GF-D8 (cell line): Measurements from ENCODE around the gene DGKG.

ENCODE experiments used
- DNase-seq: peaks from one replicate; lab custom pipeline; 2025; lab: John Stamatoyannopoulos, UW

The DGKG gene

GRCh38 chr3:186239321-186239720, 122.7 kb downstream of the DGKG start:
- no peak for DNase-seq

DNA sequence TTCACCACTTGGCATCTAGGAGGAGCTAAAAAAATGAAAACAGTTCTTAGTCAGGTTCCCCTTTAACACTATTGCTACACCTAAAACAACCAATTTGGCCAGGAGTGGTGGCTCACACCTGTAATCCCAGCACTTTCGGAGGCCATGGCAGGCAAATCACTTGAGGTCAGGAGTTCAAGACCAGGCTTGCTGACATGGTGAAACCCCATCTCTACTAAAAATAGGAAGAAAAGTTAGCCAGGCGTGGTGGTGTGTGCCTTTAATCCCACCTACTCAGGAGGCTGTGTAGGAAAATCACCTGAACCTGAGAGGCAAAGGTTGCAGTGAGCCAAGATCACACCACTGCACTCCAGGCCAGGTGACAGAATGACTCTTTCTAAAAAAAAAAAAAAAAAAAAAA, 124.1 kb downstream of the DGKG start:
- no peak for DNase-seq

DNA sequence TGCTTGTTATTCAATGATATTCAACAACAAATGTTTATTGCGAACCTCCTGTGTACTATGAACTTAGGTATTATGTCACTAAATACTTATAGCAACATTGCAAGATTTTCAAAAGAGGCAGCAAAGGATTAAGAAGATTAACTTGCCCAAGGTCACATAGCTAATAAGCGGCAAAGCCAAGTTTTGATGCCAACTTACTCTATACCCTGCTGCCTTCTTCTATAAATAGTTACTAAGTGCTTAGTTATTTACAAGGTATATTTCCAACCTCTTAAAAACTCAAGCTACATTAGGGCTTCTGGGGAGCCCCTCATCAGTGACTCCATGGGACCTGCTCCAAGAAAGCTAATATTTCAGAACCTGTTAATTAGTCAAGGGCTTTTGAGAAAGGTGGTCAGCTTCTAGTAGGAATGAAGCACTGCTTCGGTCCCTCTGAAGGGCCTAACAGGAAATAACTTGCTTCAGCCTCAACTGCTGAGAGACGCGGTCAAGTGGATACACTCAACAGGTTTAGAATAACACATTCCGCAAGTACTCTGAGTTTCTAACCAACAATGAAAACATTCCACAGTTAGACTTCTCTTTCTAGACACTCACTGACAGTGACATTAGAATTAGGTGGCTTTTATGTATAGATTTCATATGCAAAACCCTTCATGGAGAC, 125.5 kb downstream of the DGKG start:
- no peak for DNase-seq

GRCh38 chr3:186235554-186235953, 126.5 kb downstream of the DGKG start:
- DNase-seq = no peak

DNA sequence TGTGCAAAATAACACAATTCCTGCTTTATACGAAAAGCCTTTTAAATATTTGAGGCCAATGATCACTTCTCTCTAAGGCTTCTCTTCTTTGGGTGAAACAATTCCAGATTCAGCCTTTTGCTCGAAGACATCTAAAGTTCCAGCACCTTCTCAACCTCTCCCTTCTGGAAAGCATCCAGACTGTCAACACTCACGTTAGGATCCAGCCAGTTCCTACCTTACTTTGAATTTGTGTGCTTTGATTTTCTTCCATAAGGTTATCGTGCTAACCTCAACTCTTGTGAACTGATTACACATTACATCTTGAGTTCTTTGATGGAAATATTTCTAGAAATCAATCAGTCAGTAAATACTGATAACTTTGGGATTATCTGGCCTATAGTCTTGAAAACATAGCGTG, 127.9 kb downstream of the DGKG start:
- DNase-seq = no peak

DNA sequence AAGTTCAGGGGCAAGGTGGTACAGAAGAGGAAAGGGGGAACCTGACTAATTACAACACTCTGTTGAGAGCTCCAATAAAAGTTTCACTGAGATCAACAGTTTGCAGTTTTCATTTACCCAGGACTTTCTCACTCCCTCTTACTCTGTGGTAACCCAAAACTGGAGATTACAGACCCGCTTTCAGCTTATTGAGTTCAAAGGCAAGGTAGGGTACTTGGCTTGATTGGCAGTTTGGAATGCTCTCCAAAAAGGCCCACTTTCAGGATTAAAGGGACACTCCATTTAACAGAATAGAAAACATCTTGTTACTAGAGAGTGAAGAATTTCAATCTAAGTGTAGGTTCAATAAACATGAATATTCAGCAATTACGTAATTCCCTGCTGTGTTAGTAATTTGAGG, 135.6 kb downstream of the DGKG start:
- no peak for DNase-seq

- no peak for DNase-seq
These were observed 136.4 kb downstream of the DGKG start for GRCh38 chr3:186225603-186226002.

DNA sequence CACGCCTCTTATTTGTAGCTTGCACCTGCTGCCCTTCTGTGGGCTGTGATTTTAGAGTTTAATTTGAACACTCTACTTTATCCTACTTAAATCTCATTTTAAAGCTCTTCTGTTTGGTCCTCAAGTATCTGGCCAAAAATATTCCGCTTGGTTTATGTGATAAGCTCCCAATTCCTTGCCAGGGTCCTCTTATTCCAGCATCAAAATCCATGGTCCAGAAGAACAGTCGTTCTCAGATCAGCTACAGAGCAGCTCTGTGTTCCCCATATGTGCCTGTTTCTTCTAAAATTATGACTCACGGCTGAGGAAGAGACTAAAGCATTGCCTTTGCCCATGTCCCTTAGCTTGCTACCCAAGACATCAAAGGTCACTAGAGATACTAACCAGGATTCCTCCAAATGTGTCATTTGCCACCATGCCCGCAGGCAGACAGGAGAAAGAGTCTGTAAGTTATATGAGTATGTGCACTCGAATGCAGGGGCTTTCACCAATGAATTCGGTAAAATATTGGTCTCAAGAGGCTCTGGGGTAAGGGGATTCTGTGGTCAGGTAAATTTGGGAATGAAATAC, 137.9 kb downstream of the DGKG start:
- DNase-seq = no peak

- no peak for DNase-seq
These were observed 138.6 kb downstream of the DGKG start for GRCh38 chr3:186223476-186223875.

DNA sequence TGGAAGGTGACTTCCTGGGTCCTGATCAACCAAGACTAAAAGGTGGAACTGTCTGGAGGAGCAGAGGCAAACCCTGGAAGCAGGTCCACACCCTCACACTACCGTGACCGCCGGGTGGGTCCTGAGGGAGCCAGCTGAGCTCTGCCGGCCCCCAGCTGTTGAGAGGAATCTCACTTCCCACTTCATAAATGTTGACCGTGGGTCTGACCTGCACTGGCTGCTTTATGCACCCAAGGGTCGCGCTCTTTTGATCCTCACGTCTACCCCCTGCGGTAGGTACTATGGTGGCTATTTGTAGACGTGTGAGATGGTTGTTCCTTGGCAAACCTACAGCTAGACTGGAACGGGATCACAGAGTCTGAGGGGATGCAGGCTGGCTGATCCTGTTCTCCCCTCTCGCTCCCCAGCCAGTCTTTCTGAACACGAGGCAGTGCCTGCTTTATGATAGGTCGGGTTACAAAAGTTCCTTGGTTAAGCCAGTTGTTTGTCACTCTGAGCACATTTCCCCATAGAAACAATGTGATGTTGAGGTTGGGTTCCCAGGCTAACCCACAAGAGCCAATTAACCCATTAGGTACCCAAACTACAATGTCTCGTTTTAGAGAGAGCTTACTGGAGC, 140.2 kb downstream of the DGKG start:
- DNase-seq = no peak

DNA sequence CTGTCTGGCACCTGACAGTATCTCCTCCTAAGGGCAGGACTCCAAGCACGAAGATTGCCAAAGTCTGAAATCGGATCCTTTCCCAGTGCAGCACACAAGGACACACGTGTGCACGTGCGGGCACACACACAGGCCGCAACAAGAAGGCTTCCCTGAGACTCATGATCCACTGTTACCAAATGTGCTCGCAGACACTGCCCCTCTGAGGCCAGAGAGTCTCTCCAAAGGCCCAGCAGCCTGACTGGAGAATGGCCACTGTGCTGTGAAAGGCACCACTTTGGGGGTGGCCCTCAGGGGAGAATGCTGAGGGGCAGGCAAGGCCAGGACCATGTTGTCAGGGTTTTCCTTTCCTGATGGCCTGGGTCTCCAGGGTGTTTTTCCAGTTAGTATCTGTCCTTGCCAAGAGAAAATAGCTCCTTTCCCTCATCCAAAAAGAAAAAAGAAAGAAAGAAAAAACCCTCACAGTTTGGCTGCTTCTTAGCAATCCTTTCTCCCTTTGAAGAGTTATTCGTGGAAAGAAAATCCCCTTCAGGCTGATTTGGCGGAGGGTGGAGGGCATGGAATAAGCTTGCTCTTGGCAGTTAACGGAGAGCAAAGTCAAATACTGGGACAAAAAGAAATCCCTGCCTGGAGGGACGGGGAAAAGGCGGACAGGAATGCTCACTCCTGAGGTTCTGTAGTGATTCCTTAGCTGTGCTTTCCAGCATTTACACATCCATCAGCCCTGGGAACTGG, 141.0 kb downstream of the DGKG start:
- no peak for DNase-seq

- no peak for DNase-seq
These were observed 141.7 kb downstream of the DGKG start for GRCh38 chr3:186220365-186220764.

- no peak for DNase-seq
These were observed 142.8 kb downstream of the DGKG start for GRCh38 chr3:186219211-186219638.

DNA sequence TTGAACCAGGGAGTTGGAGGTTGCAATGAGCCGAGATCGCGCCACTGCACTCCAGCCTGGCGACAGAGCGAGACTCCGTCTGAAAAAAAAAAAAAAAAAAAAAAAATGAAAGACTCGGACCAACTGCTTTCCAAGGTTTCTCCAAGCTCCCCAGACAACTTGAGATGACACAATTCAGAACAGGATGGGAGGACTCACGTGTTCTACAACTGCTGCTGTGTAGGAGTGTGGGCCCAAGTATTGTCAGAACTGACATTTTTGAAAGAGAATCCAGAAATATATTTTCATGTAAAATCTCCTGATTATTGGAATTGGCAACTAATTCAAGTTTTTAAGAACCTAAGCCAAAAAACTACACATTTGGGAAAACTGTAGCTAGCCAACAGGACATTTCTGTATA, 143.6 kb downstream of the DGKG start:
- DNase-seq = no peak

DNA sequence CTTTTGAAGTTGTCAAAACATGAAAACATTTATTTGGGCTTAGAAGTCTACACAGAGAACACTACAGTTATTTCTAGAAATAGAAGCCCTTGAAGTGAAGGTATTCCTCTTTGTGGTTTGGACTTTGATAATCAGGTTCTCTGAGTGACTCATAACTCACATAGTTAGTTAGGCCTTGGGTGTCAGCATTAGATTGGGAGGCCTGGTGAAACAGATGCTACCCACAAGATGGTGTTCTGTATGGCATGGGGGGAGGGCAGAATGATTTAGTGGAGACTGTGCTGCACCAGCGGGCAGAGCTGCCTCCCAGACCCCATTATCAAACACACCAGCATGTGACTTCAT, 144.2 kb downstream of the DGKG start:
- no peak for DNase-seq

GRCh38 chr3:186216900-186217819, 144.9 kb downstream of the DGKG start:
- no peak for DNase-seq

DNA sequence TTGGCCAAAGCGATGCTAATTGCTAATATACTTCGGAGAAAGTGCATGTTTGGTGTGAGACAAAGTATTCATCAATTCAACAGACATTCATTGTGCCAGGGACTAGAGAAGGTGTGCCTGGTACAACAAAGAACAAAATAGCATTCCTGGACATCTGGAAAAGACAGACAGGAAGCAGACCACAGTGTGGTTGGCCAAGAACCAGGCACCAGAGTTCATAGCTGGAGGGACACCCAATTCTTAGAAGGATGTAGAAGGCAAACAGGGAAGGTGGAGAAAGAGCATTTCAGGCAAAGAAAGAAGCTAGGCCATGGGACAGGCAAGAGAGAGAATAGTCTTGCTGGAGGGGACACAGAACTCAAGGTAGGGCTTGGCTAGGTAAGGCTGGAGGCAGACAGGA, 147.4 kb downstream of the DGKG start:
- no peak for DNase-seq

DNA sequence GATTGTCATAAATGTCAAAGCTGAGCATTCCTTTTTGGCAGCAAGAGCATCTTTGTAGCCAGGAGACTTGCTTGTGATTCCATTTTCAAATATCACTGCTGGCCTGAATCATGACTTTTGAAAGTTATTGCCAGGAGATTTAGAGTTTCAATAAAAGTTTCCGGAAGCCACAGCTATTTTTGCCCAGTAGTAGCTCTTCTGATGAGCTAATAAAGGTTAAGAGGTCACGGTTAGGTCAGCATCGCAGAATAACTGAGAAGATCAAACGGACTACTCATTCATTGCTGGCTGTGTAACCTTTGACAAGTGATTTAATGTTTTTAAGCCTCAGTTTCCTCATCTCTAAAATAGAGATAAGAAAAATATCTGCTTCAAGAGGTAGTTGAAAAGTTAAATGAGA, 148.1 kb downstream of the DGKG start:
- no peak for DNase-seq

- DNase-seq = no peak
These were observed 149.4 kb downstream of the DGKG start for GRCh38 chr3:186212611-186213010.

GRCh38 chr3:186210852-186211500, 151.1 kb downstream of the DGKG start:
- no peak for DNase-seq
